ENCODE results near the gene RAI2. TPM values are rescaled to one million over a fixed set of nuclear protein-coding genes. Genes with fewer than 3 reads are reported as not detected.

Gene RAI2
- total RNA-seq, 1 donor from 2014 or later, result 23.6 TPM

GRCh38 chrX:17854069-17854468, 7.0 kb downstream of the RAI2 start:
- no peak overlapping the region for H3K4me3 ChIP-seq
- H3K36me3 ChIP-seq, result no peaks in the 10 kb centered on the region
- H3K27me3 ChIP-seq (ENCODE audit: low read depth), result no peaks in the 10 kb centered on the region
- H3K9me3 ChIP-seq (replicated peaks), result no peaks in the 10 kb centered on the region
- H3K4me1 ChIP-seq, result peaks cover 63% of the 10 kb centered on the region
- H3K27ac ChIP-seq (replicated peaks), result peak overlapping the region; percentile 54
- TF ChIP-seq, protein P1, sequence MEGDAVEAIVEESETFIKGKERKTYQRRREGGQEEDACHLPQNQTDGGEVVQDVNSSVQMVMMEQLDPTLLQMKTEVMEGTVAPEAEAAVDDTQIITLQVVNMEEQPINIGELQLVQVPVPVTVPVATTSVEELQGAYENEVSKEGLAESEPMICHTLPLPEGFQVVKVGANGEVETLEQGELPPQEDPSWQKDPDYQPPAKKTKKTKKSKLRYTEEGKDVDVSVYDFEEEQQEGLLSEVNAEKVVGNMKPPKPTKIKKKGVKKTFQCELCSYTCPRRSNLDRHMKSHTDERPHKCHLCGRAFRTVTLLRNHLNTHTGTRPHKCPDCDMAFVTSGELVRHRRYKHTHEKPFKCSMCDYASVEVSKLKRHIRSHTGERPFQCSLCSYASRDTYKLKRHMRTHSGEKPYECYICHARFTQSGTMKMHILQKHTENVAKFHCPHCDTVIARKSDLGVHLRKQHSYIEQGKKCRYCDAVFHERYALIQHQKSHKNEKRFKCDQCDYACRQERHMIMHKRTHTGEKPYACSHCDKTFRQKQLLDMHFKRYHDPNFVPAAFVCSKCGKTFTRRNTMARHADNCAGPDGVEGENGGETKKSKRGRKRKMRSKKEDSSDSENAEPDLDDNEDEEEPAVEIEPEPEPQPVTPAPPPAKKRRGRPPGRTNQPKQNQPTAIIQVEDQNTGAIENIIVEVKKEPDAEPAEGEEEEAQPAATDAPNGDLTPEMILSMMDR (IDR thresholded peaks at IDR 0.05; ENCODE audit: borderline replicate concordance), result no peak
- intact Hi-C loops (cut with micrococcal nuclease), result no loop called here
- no peak for DNase-seq

DNA sequence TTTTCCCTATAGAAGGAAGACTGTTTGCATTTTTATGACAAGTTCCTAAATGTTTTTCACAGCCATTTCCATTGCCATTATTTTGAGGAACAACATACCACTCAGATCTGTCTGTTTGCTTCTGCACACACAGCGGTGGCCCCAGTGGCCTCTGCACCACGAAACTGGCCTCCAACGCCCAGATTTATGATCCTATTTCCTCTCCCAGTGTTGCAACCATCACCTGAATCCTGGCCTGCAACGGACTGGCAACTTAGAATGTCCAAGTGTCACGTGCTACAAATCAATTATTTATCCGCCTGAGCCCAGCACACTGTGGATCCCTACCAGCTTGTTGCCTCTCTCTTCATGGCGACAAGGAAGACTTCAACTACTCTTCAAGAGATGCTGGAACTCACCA, 9.2 kb downstream of the RAI2 start:
- no peak for DNase-seq
- H3K9me3 ChIP-seq (replicated peaks), result no peaks in the 10 kb centered on the region
- TF ChIP-seq, protein P1 (IDR thresholded peaks at IDR 0.05; ENCODE audit: borderline replicate concordance), result no peak
- intact Hi-C loops (cut with micrococcal nuclease), result no loop called here
- peaks cover 78% of the 10 kb centered on the region for H3K4me1 ChIP-seq
- H3K27me3 ChIP-seq (ENCODE audit: low read depth), result no peaks in the 10 kb centered on the region
- no peaks in the 10 kb centered on the region for H3K36me3 ChIP-seq
- H3K27ac ChIP-seq (replicated peaks), result peak overlapping the region; percentile 75
- no peak overlapping the region for H3K4me3 ChIP-seq

DNA sequence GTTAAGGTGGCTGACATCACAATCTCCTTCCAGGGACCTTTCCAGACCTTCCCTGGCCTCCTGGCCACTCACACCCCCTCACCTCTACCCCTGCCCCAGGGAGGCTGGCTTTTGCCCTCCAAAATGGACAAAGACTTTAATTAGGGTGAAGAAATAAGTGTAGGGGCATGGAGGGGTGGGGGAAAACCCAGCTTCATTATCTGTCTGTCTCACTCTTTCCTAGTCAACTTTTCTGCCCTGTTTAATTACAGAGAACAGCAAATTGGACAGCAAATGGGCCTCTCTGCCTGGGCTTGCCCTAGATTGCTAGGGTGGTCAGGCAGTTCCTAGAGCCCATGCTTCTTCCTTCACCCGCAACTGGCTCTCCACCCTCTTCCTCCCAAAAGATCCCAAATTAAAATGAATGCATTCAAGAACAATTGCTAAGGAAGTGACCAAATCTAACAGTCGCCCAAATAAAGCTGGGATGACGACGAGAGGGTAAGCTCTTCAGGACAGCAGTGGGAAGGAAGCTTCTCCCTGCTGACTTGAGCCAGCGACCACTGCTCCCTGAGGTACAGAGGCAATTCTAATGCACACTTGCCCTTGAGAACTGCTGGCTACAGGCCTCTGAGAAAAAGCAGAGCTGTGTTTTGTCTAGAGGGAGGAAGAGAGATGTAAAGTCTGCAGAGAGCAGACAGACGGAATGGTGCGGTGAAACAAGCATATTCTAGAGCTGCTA, 12.4 kb downstream of the RAI2 start:
- Histone ChIP-seq H3K4me3 (peak overlapping the region; percentile 9), H3K4me1 (peaks cover 69% of the 10 kb centered on the region), H3K27me3 (ENCODE audit: low read depth) (no peaks in the 10 kb centered on the region), H3K27ac (replicated peaks) (peak overlapping the region; percentile 75), H3K9me3 (replicated peaks) (no peaks in the 10 kb centered on the region), H3K36me3 (no peaks in the 10 kb centered on the region)
- intact Hi-C loops (cut with micrococcal nuclease), result no loop called here
- TF ChIP-seq, protein P1 (IDR thresholded peaks at IDR 0.05; ENCODE audit: borderline replicate concordance), result no peak
- DNase-seq, result no peak

DNA sequence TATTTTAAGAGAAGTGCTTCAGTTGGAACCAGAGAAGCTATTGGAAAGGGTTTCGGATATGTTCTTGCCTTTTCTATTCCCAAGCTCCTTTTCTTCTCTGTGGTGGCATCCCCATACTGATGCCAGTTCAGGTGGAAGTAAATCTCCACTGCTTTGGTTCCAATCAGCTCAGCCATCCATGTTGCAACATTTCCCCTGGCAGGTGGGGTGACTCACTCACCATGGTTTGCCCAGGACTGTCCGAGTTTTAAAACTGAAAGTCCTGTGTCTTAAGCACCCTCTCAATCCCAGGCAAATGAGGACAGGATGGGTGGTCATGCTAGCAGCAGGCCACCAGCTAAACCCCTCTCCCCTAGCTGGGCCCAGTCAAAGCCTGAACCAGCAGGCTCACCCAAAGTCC, 15.1 kb downstream of the RAI2 start:
- intact Hi-C loops (cut with micrococcal nuclease), result no loop called here
- H3K36me3 ChIP-seq, result no peaks in the 10 kb centered on the region
- DNase-seq, result no peak
- no peak overlapping the region for H3K4me3 ChIP-seq
- no peak overlapping the region for H3K27ac ChIP-seq (replicated peaks)
- no peaks in the 10 kb centered on the region for H3K27me3 ChIP-seq (ENCODE audit: low read depth)
- no peaks in the 10 kb centered on the region for H3K9me3 ChIP-seq (replicated peaks)
- TF ChIP-seq, protein P1 (IDR thresholded peaks at IDR 0.05; ENCODE audit: borderline replicate concordance), result no peak
- H3K4me1 ChIP-seq, result peaks cover 56% of the 10 kb centered on the region

DNA sequence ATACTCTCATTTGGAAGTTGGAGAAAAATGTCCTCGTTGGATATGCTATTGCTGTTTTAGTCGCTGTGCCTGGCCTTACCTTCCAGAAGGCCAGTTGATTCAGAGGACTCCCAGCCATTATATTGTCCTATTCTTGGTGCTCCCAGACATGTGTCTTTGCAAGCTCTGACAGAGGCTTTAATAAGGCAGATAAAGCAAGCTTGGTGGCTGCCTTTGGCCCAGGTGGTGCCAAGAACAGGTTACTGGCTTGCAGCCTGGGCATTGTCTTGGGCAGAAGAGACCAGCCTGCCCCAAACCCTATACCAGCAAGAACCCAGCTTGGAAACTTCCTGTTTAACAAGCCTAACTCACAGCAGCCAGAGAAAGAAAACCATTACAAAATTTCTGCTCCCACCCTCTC, 16.9 kb downstream of the RAI2 start:
- TF ChIP-seq, protein P1 (IDR thresholded peaks at IDR 0.05; ENCODE audit: borderline replicate concordance), result no peak
- no peak for DNase-seq
- intact Hi-C loops (cut with micrococcal nuclease), result no loop called here
- H3K27ac ChIP-seq (replicated peaks), result peak overlapping the region; percentile 64
- no peak overlapping the region for H3K4me3 ChIP-seq
- H3K27me3 ChIP-seq (ENCODE audit: low read depth), result no peaks in the 10 kb centered on the region
- H3K9me3 ChIP-seq (replicated peaks), result no peaks in the 10 kb centered on the region
- peaks cover 39% of the 10 kb centered on the region for H3K4me1 ChIP-seq
- no peaks in the 10 kb centered on the region for H3K36me3 ChIP-seq
